CD4-positive, alpha-beta T cell (primary cell): ENCODE data around the gene SLC5A12. TPM values are rescaled to one million over a fixed set of nuclear protein-coding genes. Genes with fewer than 3 reads are reported as not detected.

Experiments
- ATAC-seq: fragments of 200-7000 bp; cut with Tn5 transposase; one replicate; pipeline ENCODE4 v1.10.0; 2022; ENCODE audit warnings: mild to moderate bottlenecking; ENCODE audit not compliant: poor library complexity
- CTCF ChIA-PET: fragments of 350-600 bp; sonication (Branson Sonifier 250); formaldehyde crosslinking; loops from one replicate; lab custom pipeline; 2021; ENCODE audit warnings: antibody characterized with exemption, inconsistent platforms; lab: Charles Lee
- POLR2A ChIA-PET: fragments of 350-600 bp; sonication (Branson Sonifier 250); formaldehyde crosslinking; loops from one replicate; lab custom pipeline; 2021; ENCODE audit warnings: antibody characterized with exemption, inconsistent platforms; lab: Charles Lee
- DNase-seq, 14 experiments: peaks; one replicate each; pipeline ENCODE4 v3.0.0-alpha.2; 2013 to 2020; ENCODE audit warnings: mixed read lengths in 2 of 14
- H3K27ac ChIP-seq, 2 donors: one replicate each; pipeline versions ENCODE4 v1.5.1 to v1.7.0; 2013; ENCODE audit warnings: low read length in 2 of 2, low read depth in 1 of 2, mild to moderate bottlenecking in 1 of 2
- H3K27me3 ChIP-seq, 2 experiments: 1 replicate in 1 of 2; 2 replicates in 1 of 2; pipeline versions ENCODE4 v1.6.1 to v1.7.0; 2013; ENCODE audit warnings: low read length in 2 of 2, control low read depth in 1 of 2, mild to moderate bottlenecking in 1 of 2, moderate library complexity in 1 of 2; ENCODE audit not compliant: insufficient read depth in 2 of 2, control insufficient read depth in 1 of 2
- H3K36me3 ChIP-seq: one replicate; pipeline ENCODE4 v1.6.1; 2013; ENCODE audit warnings: low read length, control low read depth; ENCODE audit not compliant: insufficient read depth
- H3K4me1 ChIP-seq: one replicate; pipeline ENCODE4 v1.6.1; 2013; ENCODE audit warnings: low read length, control low read depth; ENCODE audit not compliant: insufficient read depth
- H3K4me3 ChIP-seq: one replicate; pipeline ENCODE4 v1.5.1; 2013; ENCODE audit warnings: mild to moderate bottlenecking, low read length, moderate library complexity
- H3K9me3 ChIP-seq, 2 experiments: 1 replicate in 1 of 2; 2 replicates in 1 of 2; pipeline versions ENCODE4 v1.6.1 to v1.7.0; 2013; ENCODE audit warnings: low read length in 2 of 2, mild to moderate bottlenecking in 2 of 2, control low read depth in 1 of 2, moderate library complexity in 1 of 2; ENCODE audit not compliant: control insufficient read depth in 1 of 2, insufficient read depth in 1 of 2
- H3K27ac Mint-ChIP-seq: one replicate; pipeline ENCODE4 v1.8.0; 2020; ENCODE audit warnings: mixed read lengths
- H3K27me3 Mint-ChIP-seq: one replicate; pipeline ENCODE4 v1.8.0; 2021; ENCODE audit warnings: mixed read lengths
- H3K36me3 Mint-ChIP-seq: one replicate; pipeline ENCODE4 v1.8.0; 2021; ENCODE audit warnings: low read depth, mixed read lengths
- H3K4me1 Mint-ChIP-seq: one replicate; pipeline ENCODE4 v1.8.0; 2021; ENCODE audit warnings: low read depth, mixed read lengths
- H3K4me3 Mint-ChIP-seq: one replicate; pipeline ENCODE4 v1.8.0; 2020; ENCODE audit warnings: mild to moderate bottlenecking, mixed read lengths
- H3K9me3 Mint-ChIP-seq: one replicate; pipeline ENCODE4 v1.8.0; 2020; ENCODE audit warnings: mixed read lengths
- intact Hi-C, 2 experiments: fragments of 100-400 bp; cut with DNase I in 1 of 2; cut with micrococcal nuclease in 1 of 2; formaldehyde crosslinking; loops; one replicate each; pipeline versions ENCODE4 v1.15.1 to v1.9.0; 2023 to 2025; cut with DNase I, micrococcal nuclease
- total RNA-seq, 174 experiments: library from RNA in 2 of 174; stranded (reverse) in 2 of 174; gene quantifications; one replicate each; pipeline ENCODE4 v1.2.3 and lab custom pipeline; 2021 to 2026
- TF ChIP-seq, protein P1 (sequence below): fragments of 200-600 bp; IDR thresholded peaks from one replicate; pipeline ENCODE4 v1.8.0; 2022; ENCODE audit warnings: antibody characterized with exemption, mild to moderate bottlenecking

Gene SLC5A12
- total RNA-seq, 2 experiments from 2014 or later, result not detected

- H3K36me3 Mint-ChIP-seq, result no peaks in the 10 kb centered on the region
- H3K27ac Mint-ChIP-seq, result no peak overlapping the region
- Histone ChIP-seq H3K9me3 (peaks cover 0 to 7% of the 10 kb centered on the region in 2 experiments), H3K4me3 (no peak overlapping the region), H3K36me3 (no peaks in the 10 kb centered on the region), H3K4me1 (no peaks in the 10 kb centered on the region), H3K27ac (no peak overlapping the region), H3K27me3 (no peaks in the 10 kb centered on the region)
- POLR2A ChIA-PET, result no interaction called here
- intact Hi-C loops, result no loop called here
- ATAC-seq (no peak), DNase-seq (no peak)
- no peak overlapping the region for H3K4me3 Mint-ChIP-seq
- no peaks in the 10 kb centered on the region for H3K27me3 Mint-ChIP-seq
- peaks cover 6% of the 10 kb centered on the region for H3K9me3 Mint-ChIP-seq
- TF ChIP-seq, protein P1, sequence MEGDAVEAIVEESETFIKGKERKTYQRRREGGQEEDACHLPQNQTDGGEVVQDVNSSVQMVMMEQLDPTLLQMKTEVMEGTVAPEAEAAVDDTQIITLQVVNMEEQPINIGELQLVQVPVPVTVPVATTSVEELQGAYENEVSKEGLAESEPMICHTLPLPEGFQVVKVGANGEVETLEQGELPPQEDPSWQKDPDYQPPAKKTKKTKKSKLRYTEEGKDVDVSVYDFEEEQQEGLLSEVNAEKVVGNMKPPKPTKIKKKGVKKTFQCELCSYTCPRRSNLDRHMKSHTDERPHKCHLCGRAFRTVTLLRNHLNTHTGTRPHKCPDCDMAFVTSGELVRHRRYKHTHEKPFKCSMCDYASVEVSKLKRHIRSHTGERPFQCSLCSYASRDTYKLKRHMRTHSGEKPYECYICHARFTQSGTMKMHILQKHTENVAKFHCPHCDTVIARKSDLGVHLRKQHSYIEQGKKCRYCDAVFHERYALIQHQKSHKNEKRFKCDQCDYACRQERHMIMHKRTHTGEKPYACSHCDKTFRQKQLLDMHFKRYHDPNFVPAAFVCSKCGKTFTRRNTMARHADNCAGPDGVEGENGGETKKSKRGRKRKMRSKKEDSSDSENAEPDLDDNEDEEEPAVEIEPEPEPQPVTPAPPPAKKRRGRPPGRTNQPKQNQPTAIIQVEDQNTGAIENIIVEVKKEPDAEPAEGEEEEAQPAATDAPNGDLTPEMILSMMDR, result no peak
- no peaks in the 10 kb centered on the region for H3K4me1 Mint-ChIP-seq
- CTCF ChIA-PET, result no interaction called here
Observed at GRCh38 chr11:26623076-26623659, 98.7 kb downstream of the SLC5A12 start.

DNA sequence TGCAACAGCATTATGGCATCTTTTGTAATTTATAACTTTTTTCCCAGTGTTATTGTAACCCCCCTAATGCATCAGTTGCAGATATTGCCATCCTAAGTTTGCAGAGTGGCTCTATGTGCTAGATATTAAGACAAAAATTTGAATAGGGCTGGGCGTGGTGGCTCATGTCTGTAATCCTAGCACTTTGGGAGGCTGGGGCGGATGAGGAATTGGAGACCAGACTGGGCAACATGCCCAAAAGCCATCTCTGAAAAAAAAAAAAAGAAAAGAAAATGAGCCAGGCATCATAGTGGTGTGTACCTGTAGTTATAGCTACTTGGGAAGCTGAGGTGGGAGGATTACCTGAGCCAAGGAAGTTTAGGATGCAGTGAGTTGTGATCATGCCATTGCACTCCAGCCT, 99.7 kb downstream of the SLC5A12 start:
- TF ChIP-seq, protein P1, result no peak
- H3K36me3 Mint-ChIP-seq, result no peaks in the 10 kb centered on the region
- H3K9me3 Mint-ChIP-seq, result peaks cover 6% of the 10 kb centered on the region
- H3K4me3 Mint-ChIP-seq, result no peak overlapping the region
- ATAC-seq, result no peak
- no peak overlapping the region for H3K27ac Mint-ChIP-seq
- Histone ChIP-seq H3K27me3 (no peaks in the 10 kb centered on the region), H3K36me3 (no peaks in the 10 kb centered on the region), H3K4me3 (no peak overlapping the region), H3K27ac (no peak overlapping the region), H3K9me3 (peaks cover 0 to 7% of the 10 kb centered on the region in 2 experiments), H3K4me1 (no peaks in the 10 kb centered on the region)
- CTCF ChIA-PET, result no interaction called here
- H3K4me1 Mint-ChIP-seq, result no peaks in the 10 kb centered on the region
- intact Hi-C loops, result no loop called here
- DNase-seq, result no peak
- POLR2A ChIA-PET, result no interaction called here
- H3K27me3 Mint-ChIP-seq, result no peaks in the 10 kb centered on the region

- H3K4me3 ChIP-seq, result no peak overlapping the region
- no peak overlapping the region for H3K27ac ChIP-seq
- H3K27me3 Mint-ChIP-seq, result no peaks in the 10 kb centered on the region
- intact Hi-C loops, result no loop called here
- H3K36me3 Mint-ChIP-seq, result no peaks in the 10 kb centered on the region
- TF ChIP-seq, protein P1, result no peak
- DNase-seq (no peak), ATAC-seq (no peak)
- no peaks in the 10 kb centered on the region for H3K4me1 ChIP-seq
- H3K27ac Mint-ChIP-seq, result no peak overlapping the region
- H3K27me3 ChIP-seq, result no peaks in the 10 kb centered on the region
- no peaks in the 10 kb centered on the region for H3K4me1 Mint-ChIP-seq
- peaks cover 0 to 11% of the 10 kb centered on the region in 2 experiments for H3K9me3 ChIP-seq
- no peaks in the 10 kb centered on the region for H3K36me3 ChIP-seq
- POLR2A ChIA-PET, result no interaction called here
- H3K9me3 Mint-ChIP-seq, result peaks cover 6% of the 10 kb centered on the region
- no peak overlapping the region for H3K4me3 Mint-ChIP-seq
- CTCF ChIA-PET, result no interaction called here
Observed at GRCh38 chr11:26621132-26621531, 100.7 kb downstream of the SLC5A12 start.
